ENCODE data around the gene NCK1. TPM values are rescaled to one million over a fixed set of nuclear protein-coding genes. Genes with fewer than 3 reads are reported as not detected.

NCK1 gene
- 10 to 100 TPM; 36.3 to 39.1 TPM for total RNA-seq

GRCh38 chr3:136861890-136862616 lies at the start of gene NCK1:
TSS of gene NCK1 (plus strand) at chr3:136862208. CDS start at chr3:136928002, 65,794 bp downstream.
- Mint-ChIP-seq H3K36me3 (ENCODE audit: low read depth) (peaks cover 23% of the 10 kb centered on the region), H3K4me1 (ENCODE audit: low read depth) (peaks cover 49% of the 10 kb centered on the region), H3K27ac (peak within 1 kb of the TSS; percentile 96), H3K4me3 (peak within 1 kb of the TSS; percentile 92), H3K27me3 (ENCODE audit: low read depth) (no peaks in the 10 kb centered on the region), H3K9me3 (ENCODE audit: insufficient read depth) (no peaks in the 10 kb centered on the region)
- POLR2A ChIA-PET = interaction anchor here (0.7 to 4.8 kb wide), 23 partner anchors 9 to 665 kb away, joined by 3 to 68 read pairs (median 4); partner anchors contain the start of genes MSL2, SLC35G2 and STAG1
- DNase-seq (peak; percentile 99), ATAC-seq (peak; percentile 99)
- CTCF ChIA-PET = interaction anchor here (0.7 to 5.3 kb wide), 18 partner anchors 11 to 556 kb away, joined by 3 to 57 read pairs (median 3); partner anchors contain the start of gene STAG1

- ChIA-PET CTCF (interaction anchor here (1.0 to 1.4 kb wide), 2 partner anchors 18 to 196 kb away, joined by 3 to 8 read pairs; no protein-coding TSS in a partner anchor), POLR2A (no interaction called here)
- H3K4me3 Mint-ChIP-seq = no peak overlapping the region
- H3K27ac Mint-ChIP-seq = no peak overlapping the region
- H3K27me3 Mint-ChIP-seq (ENCODE audit: low read depth) = peaks cover 44% of the 10 kb centered on the region
- ATAC-seq (no peak), DNase-seq (no peak)
- no peaks in the 10 kb centered on the region for H3K9me3 Mint-ChIP-seq (ENCODE audit: insufficient read depth)
- no peaks in the 10 kb centered on the region for H3K36me3 Mint-ChIP-seq (ENCODE audit: low read depth)
- peaks cover 22% of the 10 kb centered on the region for H3K4me1 Mint-ChIP-seq (ENCODE audit: low read depth)
These were observed 44.6 kb upstream of the NCK1 start for GRCh38 chr3:136817448-136817847.

GRCh38 chr3:136818191-136818768 lies 43.7 kb upstream of the NCK1 start:
- ChIA-PET CTCF (interaction anchor here (0.8 kb wide), 1 partner anchor 196 kb away, joined by 4 read pairs; no protein-coding TSS in a partner anchor), POLR2A (interaction anchor here (1.2 kb wide), 1 partner anchor 44 kb away, joined by 4 read pairs; the partner anchor contains the start of gene NCK1)
- peak; percentile 63 for ATAC-seq
- no peaks in the 10 kb centered on the region for H3K9me3 Mint-ChIP-seq (ENCODE audit: insufficient read depth)
- peak overlapping the region; percentile 70 for H3K4me3 Mint-ChIP-seq
- H3K27ac Mint-ChIP-seq = peak overlapping the region; percentile 10
- H3K4me1 Mint-ChIP-seq (ENCODE audit: low read depth) = peaks cover 22% of the 10 kb centered on the region
- no peaks in the 10 kb centered on the region for H3K36me3 Mint-ChIP-seq (ENCODE audit: low read depth)
- peak; percentile 45 for DNase-seq
- peaks cover 50% of the 10 kb centered on the region for H3K27me3 Mint-ChIP-seq (ENCODE audit: low read depth)

- DNase-seq (peak; percentile 46), ATAC-seq (peak; percentile 73)
- H3K9me3 Mint-ChIP-seq (ENCODE audit: insufficient read depth) = peaks cover 1% of the 10 kb centered on the region
- H3K27ac Mint-ChIP-seq = peak within 1 kb of the TSS; percentile 16
- CTCF ChIA-PET = interaction anchor here (0.8 kb wide), 1 partner anchor 195 kb away, joined by 4 read pairs; no protein-coding TSS in a partner anchor
- H3K4me1 Mint-ChIP-seq (ENCODE audit: low read depth) = peaks cover 22% of the 10 kb centered on the region
- POLR2A ChIA-PET = interaction anchor here (1.2 kb wide), 1 partner anchor 43 kb away, joined by 4 read pairs; the partner anchor contains the start of gene NCK1
- peaks cover 52% of the 10 kb centered on the region for H3K27me3 Mint-ChIP-seq (ENCODE audit: low read depth)
- H3K36me3 Mint-ChIP-seq (ENCODE audit: low read depth) = no peaks in the 10 kb centered on the region
- H3K4me3 Mint-ChIP-seq = peak within 1 kb of the TSS; percentile 73
These were observed 43.1 kb upstream of the NCK1 start, which contains the start of gene SLC35G2 for GRCh38 chr3:136818769-136819391. TSS of gene SLC35G2 (plus strand) at chr3:136819126. CDS start at chr3:136854461, 35,335 bp downstream.

- ATAC-seq (peak; percentile 47), DNase-seq (no peak)
- H3K36me3 Mint-ChIP-seq (ENCODE audit: low read depth) = no peaks in the 10 kb centered on the region
- H3K9me3 Mint-ChIP-seq (ENCODE audit: insufficient read depth) = peaks cover 6% of the 10 kb centered on the region
- peak overlapping the region; percentile 73 for H3K4me3 Mint-ChIP-seq
- ChIA-PET CTCF (no interaction called here), POLR2A (interaction anchor here (1.2 to 1.8 kb wide), 2 partner anchors 42 to 43 kb away, joined by 4 to 5 read pairs; partner anchors contain the start of gene NCK1)
- H3K27me3 Mint-ChIP-seq (ENCODE audit: low read depth) = peaks cover 52% of the 10 kb centered on the region
- peak overlapping the region; percentile 16 for H3K27ac Mint-ChIP-seq
- H3K4me1 Mint-ChIP-seq (ENCODE audit: low read depth) = peaks cover 22% of the 10 kb centered on the region
These were observed 42.6 kb upstream of the NCK1 start for GRCh38 chr3:136819392-136819730.

GRCh38 chr3:136819731-136820679 lies 42.0 kb upstream of the NCK1 start:
- CTCF ChIA-PET = interaction anchor here (0.8 to 1.7 kb wide), 2 partner anchors 68 to 194 kb away, joined by 3 to 4 read pairs; partner anchors contain the start of gene STAG1
- H3K4me1 Mint-ChIP-seq (ENCODE audit: low read depth) = peaks cover 22% of the 10 kb centered on the region
- peak overlapping the region; percentile 16 for H3K27ac Mint-ChIP-seq
- no peaks in the 10 kb centered on the region for H3K36me3 Mint-ChIP-seq (ENCODE audit: low read depth)
- H3K27me3 Mint-ChIP-seq (ENCODE audit: low read depth) = peaks cover 55% of the 10 kb centered on the region
- H3K9me3 Mint-ChIP-seq (ENCODE audit: insufficient read depth) = peaks cover 9% of the 10 kb centered on the region
- ATAC-seq (peak; percentile 62), DNase-seq (peak; percentile 55)
- peak overlapping the region; percentile 73 for H3K4me3 Mint-ChIP-seq
- POLR2A ChIA-PET = interaction anchor here (1.8 kb wide), 1 partner anchor 42 kb away, joined by 5 read pairs; the partner anchor contains the start of gene NCK1

GRCh38 chr3:136831461-136831860 lies 30.5 kb upstream of the NCK1 start:
- Mint-ChIP-seq H3K4me1 (ENCODE audit: low read depth) (no peaks in the 10 kb centered on the region), H3K27ac (no peak overlapping the region), H3K4me3 (no peak overlapping the region), H3K36me3 (ENCODE audit: low read depth) (no peaks in the 10 kb centered on the region), H3K27me3 (ENCODE audit: low read depth) (peaks cover 11% of the 10 kb centered on the region), H3K9me3 (ENCODE audit: insufficient read depth) (no peaks in the 10 kb centered on the region)
- POLR2A ChIA-PET = interaction anchor here (1.0 to 1.2 kb wide), 2 partner anchors 30 to 79 kb away, joined by 3 read pairs; partner anchors contain the start of genes NCK1 and STAG1
- no peak for ATAC-seq
- DNase-seq = no peak
- CTCF ChIA-PET = no interaction called here

- ChIA-PET POLR2A (no interaction called here), CTCF (interaction anchor here (1.0 kb wide), 1 partner anchor 83 kb away, joined by 3 read pairs; the partner anchor contains the start of gene STAG1)
- Mint-ChIP-seq H3K4me3 (no peak overlapping the region), H3K36me3 (ENCODE audit: low read depth) (peaks cover 8% of the 10 kb centered on the region), H3K27ac (no peak overlapping the region), H3K27me3 (ENCODE audit: low read depth) (peaks cover 6% of the 10 kb centered on the region), H3K9me3 (ENCODE audit: insufficient read depth) (no peaks in the 10 kb centered on the region), H3K4me1 (ENCODE audit: low read depth) (peaks cover 18% of the 10 kb centered on the region)
- DNase-seq = no peak
- ATAC-seq = no peak
These were observed 26.8 kb upstream of the NCK1 start for GRCh38 chr3:136835089-136835812.

GRCh38 chr3:136835813-136836510 lies 26.0 kb upstream of the NCK1 start:
- H3K9me3 Mint-ChIP-seq (ENCODE audit: insufficient read depth) = no peaks in the 10 kb centered on the region

More at GRCh38 chr3:136835813-136836510, 26.0 kb upstream of the NCK1 start:
- H3K27me3 Mint-ChIP-seq (ENCODE audit: low read depth) = peaks cover 5% of the 10 kb centered on the region
- CTCF ChIA-PET = interaction anchor here (1.4 kb wide), 1 partner anchor 196 kb away, joined by 4 read pairs; no protein-coding TSS in a partner anchor
- no peak overlapping the region for H3K4me3 Mint-ChIP-seq
- H3K4me1 Mint-ChIP-seq (ENCODE audit: low read depth) = peaks cover 18% of the 10 kb centered on the region
- POLR2A ChIA-PET = no interaction called here
- ATAC-seq = no peak
- no peak overlapping the region for H3K27ac Mint-ChIP-seq
- peaks cover 8% of the 10 kb centered on the region for H3K36me3 Mint-ChIP-seq (ENCODE audit: low read depth)
- DNase-seq = no peak

Data from activated CD8-positive, alpha-beta T cell treated with anti-CD3 and anti-CD28 coated beads, Interleukin-2, amount 10 ng/mL, durations not matched to agents 7 days and 5 days (primary cell).